Choroid plexus epithelial cell (primary cell): ENCODE data around the gene LYRM4.

Experiments used
- DNase-seq: peaks from one replicate; pipeline ENCODE4 v3.0.0-alpha.2; 2010; ENCODE audit warnings: low read depth
- H3K4me3 ChIP-seq: 2 replicates; pipeline ENCODE4 v1.5.1; 2011; ENCODE audit warnings: low read depth, mild to moderate bottlenecking, control low read depth, low read length, moderate library complexity
- TF ChIP-seq, protein P1 (sequence below): conservative IDR thresholded peaks from 2 replicates; pipeline ENCODE4 v1.5.1; 2011; ENCODE audit warnings: low read depth, mild to moderate bottlenecking, control low read depth, inconsistent platforms, low read length, moderate library complexity

The LYRM4 gene

DNA sequence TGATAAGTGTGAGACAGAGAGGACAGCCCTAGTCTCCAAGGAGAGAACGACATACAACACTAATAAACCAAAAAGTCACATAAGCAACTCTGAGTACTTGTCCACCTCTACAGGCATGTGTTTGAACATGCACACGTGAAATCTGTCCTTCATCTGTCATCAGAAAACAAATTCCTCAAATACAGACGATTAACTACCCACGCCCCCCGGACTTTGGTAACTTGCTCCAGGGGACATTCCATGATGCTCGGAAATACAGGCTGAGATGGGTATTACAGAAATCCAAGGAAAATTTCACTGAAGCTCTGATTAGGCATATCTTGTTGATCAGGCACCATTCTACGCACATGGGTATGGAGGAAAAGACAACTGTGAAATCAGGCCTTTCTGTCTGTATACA, 57.8 kb downstream of the LYRM4 start:
- no peak for DNase-seq
- TF ChIP-seq, protein P1, sequence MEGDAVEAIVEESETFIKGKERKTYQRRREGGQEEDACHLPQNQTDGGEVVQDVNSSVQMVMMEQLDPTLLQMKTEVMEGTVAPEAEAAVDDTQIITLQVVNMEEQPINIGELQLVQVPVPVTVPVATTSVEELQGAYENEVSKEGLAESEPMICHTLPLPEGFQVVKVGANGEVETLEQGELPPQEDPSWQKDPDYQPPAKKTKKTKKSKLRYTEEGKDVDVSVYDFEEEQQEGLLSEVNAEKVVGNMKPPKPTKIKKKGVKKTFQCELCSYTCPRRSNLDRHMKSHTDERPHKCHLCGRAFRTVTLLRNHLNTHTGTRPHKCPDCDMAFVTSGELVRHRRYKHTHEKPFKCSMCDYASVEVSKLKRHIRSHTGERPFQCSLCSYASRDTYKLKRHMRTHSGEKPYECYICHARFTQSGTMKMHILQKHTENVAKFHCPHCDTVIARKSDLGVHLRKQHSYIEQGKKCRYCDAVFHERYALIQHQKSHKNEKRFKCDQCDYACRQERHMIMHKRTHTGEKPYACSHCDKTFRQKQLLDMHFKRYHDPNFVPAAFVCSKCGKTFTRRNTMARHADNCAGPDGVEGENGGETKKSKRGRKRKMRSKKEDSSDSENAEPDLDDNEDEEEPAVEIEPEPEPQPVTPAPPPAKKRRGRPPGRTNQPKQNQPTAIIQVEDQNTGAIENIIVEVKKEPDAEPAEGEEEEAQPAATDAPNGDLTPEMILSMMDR: no peak
- no peak overlapping the region for H3K4me3 ChIP-seq

- DNase-seq: no peak
- no peak overlapping the region for H3K4me3 ChIP-seq
- TF ChIP-seq, protein P1: no peak
These were observed 58.5 kb downstream of the LYRM4 start for GRCh38 chr6:5202206-5202605.

DNA sequence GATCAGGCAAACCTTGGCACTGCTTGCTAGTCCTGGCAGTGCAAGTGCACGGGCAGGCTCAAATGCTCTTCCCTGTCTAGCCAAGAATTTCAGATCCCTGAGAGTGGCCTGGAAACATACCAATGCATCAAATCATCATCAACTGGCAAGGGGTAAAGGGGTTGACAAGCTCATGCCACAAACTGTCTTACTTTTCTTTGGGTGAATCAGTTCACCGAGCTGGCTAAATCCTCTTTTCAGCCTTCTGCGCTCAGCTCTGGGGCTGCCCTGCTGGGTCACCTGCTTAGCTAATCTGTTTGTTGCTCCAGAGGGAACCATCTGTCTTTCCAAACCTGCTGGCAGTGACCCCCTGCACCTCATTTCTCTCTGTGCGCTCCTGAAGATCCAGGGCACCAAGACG, 59.5 kb downstream of the LYRM4 start:
- no peak for DNase-seq
- H3K4me3 ChIP-seq: no peak overlapping the region
- TF ChIP-seq, protein P1: no peak

GRCh38 chr6:5199702-5200101, 61.0 kb downstream of the LYRM4 start:
- H3K4me3 ChIP-seq: no peak overlapping the region
- DNase-seq: no peak

GRCh38 chr6:5199283-5199682, 61.5 kb downstream of the LYRM4 start:
- no peak for DNase-seq
- TF ChIP-seq, protein P1: no peak
- H3K4me3 ChIP-seq: no peak overlapping the region

More at GRCh38 chr6:5199702-5200101, 61.0 kb downstream of the LYRM4 start:
- TF ChIP-seq, protein P1: no peak

- TF ChIP-seq, protein P1: no peak
- no peak for DNase-seq
- no peak overlapping the region for H3K4me3 ChIP-seq
These were observed 63.7 kb downstream of the LYRM4 start for GRCh38 chr6:5197084-5197483.

GRCh38 chr6:5192135-5192794, 68.5 kb downstream of the LYRM4 start:
- peak; percentile 50 for DNase-seq
- H3K4me3 ChIP-seq: no peak overlapping the region
- TF ChIP-seq, protein P1: no peak
